GM23338 (cell line): ENCODE measurements around the gene DNAI1. TPM values are rescaled to one million over a fixed set of nuclear protein-coding genes. Genes with fewer than 3 reads are reported as not detected.

Source experiments
- ATAC-seq: fragments of 200-7000 bp; cut with Tn5 transposase; 3 replicates; pipeline ENCODE4 v1.9.1; 2020
- DNase-seq: peaks from one replicate; pipeline ENCODE4 v3.0.0-alpha.2; 2015; ENCODE audit warnings: low spot score
- H2AFZ ChIP-seq: fragments of 200-600 bp; sonication (generic); 2 replicates; pipeline ENCODE4 v1.8.0; 2016; ENCODE audit warnings: antibody characterized with exemption, mild to moderate bottlenecking, moderate library complexity
- H3F3A ChIP-seq: fragments of 200-600 bp; sonication (generic); replicated peaks from 2 replicates; pipeline ENCODE4 v1.8.0; 2017; ENCODE audit warnings: antibody characterized with exemption, mixed run types, low read depth
- H3K27ac ChIP-seq: fragments of 200-600 bp; sonication (generic); 2 replicates; pipeline ENCODE4 v1.6.1; 2016; ENCODE audit warnings: low read depth
- H3K27me3 ChIP-seq: fragments of 200-600 bp; sonication (generic); 2 replicates; pipeline ENCODE4 v1.8.0; 2016; ENCODE audit warnings: mild to moderate bottlenecking, mixed run types, moderate library complexity; ENCODE audit not compliant: insufficient read depth
- H3K36me3 ChIP-seq: fragments of 200-600 bp; sonication (generic); 2 replicates; pipeline ENCODE4 v1.8.0; 2016; ENCODE audit warnings: mild to moderate bottlenecking; ENCODE audit not compliant: insufficient read depth
- H3K4me1 ChIP-seq: fragments of 200-600 bp; sonication (generic); 2 replicates; pipeline ENCODE4 v1.8.0; 2016; ENCODE audit warnings: mild to moderate bottlenecking, moderate library complexity; ENCODE audit not compliant: insufficient read depth
- H3K4me2 ChIP-seq: fragments of 200-600 bp; sonication (generic); 2 replicates; pipeline ENCODE4 v1.7.1; 2017; ENCODE audit warnings: mixed run types
- H3K4me3 ChIP-seq: fragments of 200-600 bp; sonication (generic); 2 replicates; pipeline ENCODE4 v1.6.1; 2016; ENCODE audit warnings: mixed run types
- H3K79me2 ChIP-seq: fragments of 200-600 bp; sonication (generic); replicated peaks from 2 replicates; pipeline ENCODE4 v1.8.0; 2017; ENCODE audit warnings: mild to moderate bottlenecking; ENCODE audit not compliant: insufficient read depth
- H3K9me2 ChIP-seq: fragments of 200-600 bp; sonication (generic); 2 replicates; pipeline ENCODE4 v1.8.0; 2017; ENCODE audit not compliant: insufficient read depth
- H4K20me1 ChIP-seq: fragments of 200-600 bp; sonication (generic); replicated peaks from 2 replicates; pipeline ENCODE4 v1.8.0; 2017; ENCODE audit warnings: mild to moderate bottlenecking; ENCODE audit not compliant: insufficient read depth
- H3K27ac Mint-ChIP-seq: 2 replicates; pipeline ENCODE4 v1.8.0; 2020; ENCODE audit warnings: inconsistent platforms, mild to moderate bottlenecking, moderate library complexity, mixed read lengths
- H3K27me3 Mint-ChIP-seq: 3 replicates; pipeline ENCODE4 v1.8.0; 2022; ENCODE audit warnings: low read depth, mild to moderate bottlenecking, moderate library complexity, mixed read lengths, inconsistent platforms; ENCODE audit not compliant: insufficient read depth, poor library complexity
- H3K36me3 Mint-ChIP-seq: 3 replicates; pipeline ENCODE4 v1.8.0; 2021; ENCODE audit warnings: low read depth, mild to moderate bottlenecking, inconsistent platforms, moderate library complexity, mixed read lengths
- H3K4me1 Mint-ChIP-seq: 3 replicates; pipeline ENCODE4 v1.8.0; 2020; ENCODE audit warnings: mild to moderate bottlenecking, inconsistent platforms, mixed read lengths
- H3K4me3 Mint-ChIP-seq: 3 replicates; pipeline ENCODE4 v1.8.0; 2021; ENCODE audit warnings: moderate library complexity, mild to moderate bottlenecking, inconsistent platforms, mixed read lengths
- H3K9me3 Mint-ChIP-seq: 3 replicates; pipeline ENCODE4 v1.8.0; 2020; ENCODE audit warnings: moderate library complexity, mild to moderate bottlenecking, inconsistent platforms, mixed read lengths
- CREB1 ChIP-seq: fragments of 250-450 bp; sonication (Bioruptor Pico); IDR thresholded peaks from 2 replicates; pipeline ENCODE4 v1.5.0; 2020; ENCODE audit warnings: low read depth, mild to moderate bottlenecking, moderate library complexity
- EZH2phosphoT487 ChIP-seq: fragments of 200-600 bp; sonication (generic); IDR thresholded peaks from one replicate; pipeline ENCODE4 v1.8.1; 2018; ENCODE audit warnings: antibody characterized with exemption; ENCODE audit not compliant: unreplicated experiment
- NANOG ChIP-seq: IDR thresholded peaks from 2 replicates; pipeline ENCODE4 v1.6.1; 2016; ENCODE audit warnings: antibody characterized with exemption, borderline replicate concordance
- POLR2AphosphoS5 ChIP-seq: IDR thresholded peaks from 2 replicates; pipeline ENCODE4 v1.6.1; 2016; ENCODE audit warnings: antibody characterized with exemption, low read depth
- ZNF114 ChIP-seq: fragments of 250-450 bp; sonication (Bioruptor Pico); IDR thresholded peaks from 2 replicates; pipeline ENCODE4 v1.5.0; 2020; ENCODE audit warnings: mild to moderate bottlenecking, moderate library complexity
- ZNF331 ChIP-seq: fragments of 250-450 bp; sonication (Bioruptor Pico); IDR thresholded peaks from 2 replicates; pipeline ENCODE4 v1.5.0; 2020; ENCODE audit warnings: low read depth, mild to moderate bottlenecking, moderate library complexity
- polyA plus RNA-seq: library from polyadenylated mRNA; unstranded; fragments of >200 nt; fragmentation: Nextera tagmentation; extraction: Ambion mirVana; gene quantifications from 2 replicates; pipeline ENCODE4 v1.2.1, GENCODE V29; 2016
- total RNA-seq: library from RNA; depleted of rRNA; stranded (reverse); fragments of >200 nt; shearing (Covaris generic); gene quantifications from 2 replicates; pipeline ENCODE4 v1.2.3, GENCODE V29; 2014
- TF ChIP-seq, protein P1 (sequence below), 2 experiments: fragments of 200-600 bp in 1 of 2; sonication (generic) in 1 of 2; conservative IDR thresholded peaks; 2 replicates each; pipeline versions ENCODE4 v1.5.1 to v1.6.1; 2016 to 2017; ENCODE audit warnings: antibody characterized with exemption in 2 of 2, low read depth in 2 of 2, mild to moderate bottlenecking in 2 of 2, moderate library complexity in 1 of 2
- TF ChIP-seq, protein P2 (sequence below): fragments of 250-450 bp; sonication (Bioruptor Pico); IDR thresholded peaks from 2 replicates; pipeline ENCODE4 v1.5.0; 2020; ENCODE audit warnings: mild to moderate bottlenecking, moderate library complexity
- TF ChIP-seq, protein P3 (sequence below): IDR thresholded peaks from one replicate; pipeline ENCODE4 v1.6.1; 2018; ENCODE audit warnings: antibody characterized with exemption; ENCODE audit not compliant: unreplicated experiment
- TF ChIP-seq, protein P4 (sequence below): IDR thresholded peaks from 2 replicates; pipeline ENCODE4 v1.6.1; 2016; ENCODE audit warnings: antibody characterized with exemption

Gene DNAI1
- total and polyA plus RNA-seq, 2 experiments from 2014 or later = 1.0 to 1.1 TPM

DNA sequence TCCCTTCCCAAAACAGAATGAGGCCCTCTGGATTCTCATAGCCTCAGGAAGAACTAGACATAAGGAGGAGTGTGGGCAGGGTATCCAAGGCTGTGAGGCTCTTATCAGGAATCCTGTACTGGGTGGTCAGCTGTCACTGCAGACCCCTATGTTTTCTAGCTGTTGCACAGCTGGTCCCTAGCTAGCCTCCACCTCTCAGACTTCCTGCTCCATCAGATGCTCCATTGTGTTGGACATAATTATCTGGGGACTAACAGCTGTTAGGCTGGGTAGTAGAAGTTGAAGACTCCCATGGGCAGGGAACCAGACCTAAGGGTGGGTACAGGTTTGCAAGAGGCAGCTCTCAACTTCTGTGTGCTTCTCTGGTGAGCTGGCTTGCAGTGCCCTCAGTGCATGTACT lies 18.6 kb upstream of the DNAI1 start:
- Histone ChIP-seq H3K4me3 (no peak overlapping the region), H3F3A (no peaks in the 10 kb centered on the region), H3K27me3 (no peaks in the 10 kb centered on the region), H3K79me2 (no peaks in the 10 kb centered on the region), H3K9me2 (no peaks in the 10 kb centered on the region), H3K36me3 (no peaks in the 10 kb centered on the region), H3K27ac (no peak overlapping the region), H2AFZ (no peak overlapping the region), H4K20me1 (0 out of 2 replicates have a peak, but pooled peaks cover 6% of the 10 kb centered on the region), H3K4me1 (0 out of 2 replicates have a peak, but pooled peaks cover 5% of the 10 kb centered on the region), H3K4me2 (no peak overlapping the region)
- Mint-ChIP-seq H3K27me3 (peaks cover 2% of the 10 kb centered on the region), H3K36me3 (peaks cover 4% of the 10 kb centered on the region; the same call in 2 of the 3 replicates), H3K9me3 (no peaks in the 10 kb centered on the region; the same call in 2 of the 3 replicates), H3K4me1 (peaks cover 19% of the 10 kb centered on the region), H3K4me3 (no peak overlapping the region), H3K27ac (no peak overlapping the region)
- TF ChIP-seq CREB1 = no peak
- TF ChIP-seq ZNF114 (CRISPR knock-in tag) = no peak
- DNase-seq (no peak), ATAC-seq (no peak)

DNA sequence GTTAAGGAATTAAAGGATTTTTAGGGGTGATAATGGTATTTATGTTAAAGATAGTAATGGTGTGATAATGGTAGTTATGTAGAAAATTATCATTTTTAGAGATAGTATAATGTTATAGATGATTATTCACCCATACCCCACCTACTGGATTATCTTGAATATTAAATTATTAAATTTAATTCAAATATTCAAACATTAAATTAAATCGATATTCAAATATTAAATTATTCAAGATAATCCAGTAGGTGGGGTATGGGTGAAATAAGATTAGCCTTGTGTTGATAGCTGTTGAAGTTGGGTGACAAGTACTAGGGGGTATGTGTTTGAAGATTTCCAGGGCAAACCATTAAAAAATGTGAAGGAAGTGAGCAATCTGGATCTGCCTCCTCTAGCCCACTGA lies 15.8 kb upstream of the DNAI1 start:
- peaks cover 4% of the 10 kb centered on the region; the same call in 1 of the 3 replicates for H3K36me3 Mint-ChIP-seq
- ATAC-seq (no peak), DNase-seq (no peak)
- H3K4me1 Mint-ChIP-seq = peaks cover 15% of the 10 kb centered on the region
- Histone ChIP-seq H4K20me1 (peaks cover 8% of the 10 kb centered on the region; the same call in 1 of the 2 replicates), H2AFZ (no peak overlapping the region), H3K9me2 (no peaks in the 10 kb centered on the region), H3K27me3 (no peaks in the 10 kb centered on the region), H3K36me3 (no peaks in the 10 kb centered on the region), H3K79me2 (no peaks in the 10 kb centered on the region), H3K4me1 (0 out of 2 replicates have a peak, but pooled peaks cover 5% of the 10 kb centered on the region), H3K4me2 (no peak overlapping the region), H3F3A (no peaks in the 10 kb centered on the region), H3K4me3 (no peak overlapping the region), H3K27ac (no peak overlapping the region)
- H3K4me3 Mint-ChIP-seq = no peak overlapping the region
- no peak overlapping the region for H3K27ac Mint-ChIP-seq
- H3K9me3 Mint-ChIP-seq = no peaks in the 10 kb centered on the region
- peaks cover 2% of the 10 kb centered on the region for H3K27me3 Mint-ChIP-seq
- TF ChIP-seq POLR2AphosphoS5 (no peak), NANOG (no peak), EZH2phosphoT487 (no peak), ZNF331 (CRISPR knock-in tag) (no peak)
- TF ChIP-seq, protein P1, sequence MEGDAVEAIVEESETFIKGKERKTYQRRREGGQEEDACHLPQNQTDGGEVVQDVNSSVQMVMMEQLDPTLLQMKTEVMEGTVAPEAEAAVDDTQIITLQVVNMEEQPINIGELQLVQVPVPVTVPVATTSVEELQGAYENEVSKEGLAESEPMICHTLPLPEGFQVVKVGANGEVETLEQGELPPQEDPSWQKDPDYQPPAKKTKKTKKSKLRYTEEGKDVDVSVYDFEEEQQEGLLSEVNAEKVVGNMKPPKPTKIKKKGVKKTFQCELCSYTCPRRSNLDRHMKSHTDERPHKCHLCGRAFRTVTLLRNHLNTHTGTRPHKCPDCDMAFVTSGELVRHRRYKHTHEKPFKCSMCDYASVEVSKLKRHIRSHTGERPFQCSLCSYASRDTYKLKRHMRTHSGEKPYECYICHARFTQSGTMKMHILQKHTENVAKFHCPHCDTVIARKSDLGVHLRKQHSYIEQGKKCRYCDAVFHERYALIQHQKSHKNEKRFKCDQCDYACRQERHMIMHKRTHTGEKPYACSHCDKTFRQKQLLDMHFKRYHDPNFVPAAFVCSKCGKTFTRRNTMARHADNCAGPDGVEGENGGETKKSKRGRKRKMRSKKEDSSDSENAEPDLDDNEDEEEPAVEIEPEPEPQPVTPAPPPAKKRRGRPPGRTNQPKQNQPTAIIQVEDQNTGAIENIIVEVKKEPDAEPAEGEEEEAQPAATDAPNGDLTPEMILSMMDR (conservative IDR thresholded peaks at IDR 0.05; ENCODE audit: low read depth in 2 of 2) = no peak
- TF ChIP-seq, protein P2, sequence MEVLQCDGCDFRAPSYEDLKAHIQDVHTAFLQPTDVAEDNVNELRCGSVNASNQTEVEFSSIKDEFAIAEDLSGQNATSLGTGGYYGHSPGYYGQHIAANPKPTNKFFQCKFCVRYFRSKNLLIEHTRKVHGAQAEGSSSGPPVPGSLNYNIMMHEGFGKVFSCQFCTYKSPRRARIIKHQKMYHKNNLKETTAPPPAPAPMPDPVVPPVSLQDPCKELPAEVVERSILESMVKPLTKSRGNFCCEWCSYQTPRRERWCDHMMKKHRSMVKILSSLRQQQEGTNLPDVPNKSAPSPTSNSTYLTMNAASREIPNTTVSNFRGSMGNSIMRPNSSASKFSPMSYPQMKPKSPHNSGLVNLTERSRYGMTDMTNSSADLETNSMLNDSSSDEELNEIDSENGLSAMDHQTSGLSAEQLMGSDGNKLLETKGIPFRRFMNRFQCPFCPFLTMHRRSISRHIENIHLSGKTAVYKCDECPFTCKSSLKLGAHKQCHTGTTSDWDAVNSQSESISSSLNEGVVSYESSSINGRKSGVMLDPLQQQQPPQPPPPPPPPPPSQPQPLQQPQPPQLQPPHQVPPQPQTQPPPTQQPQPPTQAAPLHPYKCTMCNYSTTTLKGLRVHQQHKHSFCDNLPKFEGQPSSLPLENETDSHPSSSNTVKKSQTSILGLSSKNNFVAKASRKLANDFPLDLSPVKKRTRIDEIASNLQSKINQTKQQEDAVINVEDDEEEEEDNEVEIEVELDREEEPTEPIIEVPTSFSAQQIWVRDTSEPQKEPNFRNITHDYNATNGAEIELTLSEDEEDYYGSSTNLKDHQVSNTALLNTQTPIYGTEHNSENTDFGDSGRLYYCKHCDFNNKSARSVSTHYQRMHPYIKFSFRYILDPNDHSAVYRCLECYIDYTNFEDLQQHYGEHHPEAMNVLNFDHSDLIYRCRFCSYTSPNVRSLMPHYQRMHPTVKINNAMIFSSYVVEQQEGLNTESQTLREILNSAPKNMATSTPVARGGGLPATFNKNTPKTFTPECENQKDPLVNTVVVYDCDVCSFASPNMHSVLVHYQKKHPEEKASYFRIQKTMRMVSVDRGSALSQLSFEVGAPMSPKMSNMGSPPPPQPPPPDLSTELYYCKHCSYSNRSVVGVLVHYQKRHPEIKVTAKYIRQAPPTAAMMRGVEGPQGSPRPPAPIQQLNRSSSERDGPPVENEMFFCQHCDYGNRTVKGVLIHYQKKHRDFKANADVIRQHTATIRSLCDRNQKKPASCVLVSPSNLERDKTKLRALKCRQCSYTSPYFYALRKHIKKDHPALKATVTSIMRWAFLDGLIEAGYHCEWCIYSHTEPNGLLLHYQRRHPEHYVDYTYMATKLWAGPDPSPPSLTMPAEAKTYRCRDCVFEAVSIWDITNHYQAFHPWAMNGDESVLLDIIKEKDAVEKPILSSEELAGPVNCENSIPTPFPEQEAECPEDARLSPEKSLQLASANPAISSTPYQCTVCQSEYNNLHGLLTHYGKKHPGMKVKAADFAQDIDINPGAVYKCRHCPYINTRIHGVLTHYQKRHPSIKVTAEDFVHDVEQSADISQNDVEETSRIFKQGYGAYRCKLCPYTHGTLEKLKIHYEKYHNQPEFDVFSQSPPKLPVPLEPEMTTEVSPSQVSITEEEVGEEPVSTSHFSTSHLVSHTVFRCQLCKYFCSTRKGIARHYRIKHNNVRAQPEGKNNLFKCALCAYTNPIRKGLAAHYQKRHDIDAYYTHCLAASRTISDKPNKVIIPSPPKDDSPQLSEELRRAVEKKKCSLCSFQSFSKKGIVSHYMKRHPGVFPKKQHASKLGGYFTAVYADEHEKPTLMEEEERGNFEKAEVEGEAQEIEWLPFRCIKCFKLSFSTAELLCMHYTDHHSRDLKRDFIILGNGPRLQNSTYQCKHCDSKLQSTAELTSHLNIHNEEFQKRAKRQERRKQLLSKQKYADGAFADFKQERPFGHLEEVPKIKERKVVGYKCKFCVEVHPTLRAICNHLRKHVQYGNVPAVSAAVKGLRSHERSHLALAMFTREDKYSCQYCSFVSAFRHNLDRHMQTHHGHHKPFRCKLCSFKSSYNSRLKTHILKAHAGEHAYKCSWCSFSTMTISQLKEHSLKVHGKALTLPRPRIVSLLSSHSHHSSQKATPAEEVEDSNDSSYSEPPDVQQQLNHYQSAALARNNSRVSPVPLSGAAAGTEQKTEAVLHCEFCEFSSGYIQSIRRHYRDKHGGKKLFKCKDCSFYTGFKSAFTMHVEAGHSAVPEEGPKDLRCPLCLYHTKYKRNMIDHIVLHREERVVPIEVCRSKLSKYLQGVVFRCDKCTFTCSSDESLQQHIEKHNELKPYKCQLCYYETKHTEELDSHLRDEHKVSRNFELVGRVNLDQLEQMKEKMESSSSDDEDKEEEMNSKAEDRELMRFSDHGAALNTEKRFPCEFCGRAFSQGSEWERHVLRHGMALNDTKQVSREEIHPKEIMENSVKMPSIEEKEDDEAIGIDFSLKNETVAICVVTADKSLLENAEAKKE (CRISPR knock-in tag) = no peak
- TF ChIP-seq, protein P3, sequence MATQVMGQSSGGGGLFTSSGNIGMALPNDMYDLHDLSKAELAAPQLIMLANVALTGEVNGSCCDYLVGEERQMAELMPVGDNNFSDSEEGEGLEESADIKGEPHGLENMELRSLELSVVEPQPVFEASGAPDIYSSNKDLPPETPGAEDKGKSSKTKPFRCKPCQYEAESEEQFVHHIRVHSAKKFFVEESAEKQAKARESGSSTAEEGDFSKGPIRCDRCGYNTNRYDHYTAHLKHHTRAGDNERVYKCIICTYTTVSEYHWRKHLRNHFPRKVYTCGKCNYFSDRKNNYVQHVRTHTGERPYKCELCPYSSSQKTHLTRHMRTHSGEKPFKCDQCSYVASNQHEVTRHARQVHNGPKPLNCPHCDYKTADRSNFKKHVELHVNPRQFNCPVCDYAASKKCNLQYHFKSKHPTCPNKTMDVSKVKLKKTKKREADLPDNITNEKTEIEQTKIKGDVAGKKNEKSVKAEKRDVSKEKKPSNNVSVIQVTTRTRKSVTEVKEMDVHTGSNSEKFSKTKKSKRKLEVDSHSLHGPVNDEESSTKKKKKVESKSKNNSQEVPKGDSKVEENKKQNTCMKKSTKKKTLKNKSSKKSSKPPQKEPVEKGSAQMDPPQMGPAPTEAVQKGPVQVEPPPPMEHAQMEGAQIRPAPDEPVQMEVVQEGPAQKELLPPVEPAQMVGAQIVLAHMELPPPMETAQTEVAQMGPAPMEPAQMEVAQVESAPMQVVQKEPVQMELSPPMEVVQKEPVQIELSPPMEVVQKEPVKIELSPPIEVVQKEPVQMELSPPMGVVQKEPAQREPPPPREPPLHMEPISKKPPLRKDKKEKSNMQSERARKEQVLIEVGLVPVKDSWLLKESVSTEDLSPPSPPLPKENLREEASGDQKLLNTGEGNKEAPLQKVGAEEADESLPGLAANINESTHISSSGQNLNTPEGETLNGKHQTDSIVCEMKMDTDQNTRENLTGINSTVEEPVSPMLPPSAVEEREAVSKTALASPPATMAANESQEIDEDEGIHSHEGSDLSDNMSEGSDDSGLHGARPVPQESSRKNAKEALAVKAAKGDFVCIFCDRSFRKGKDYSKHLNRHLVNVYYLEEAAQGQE = no peak
- TF ChIP-seq, protein P4, sequence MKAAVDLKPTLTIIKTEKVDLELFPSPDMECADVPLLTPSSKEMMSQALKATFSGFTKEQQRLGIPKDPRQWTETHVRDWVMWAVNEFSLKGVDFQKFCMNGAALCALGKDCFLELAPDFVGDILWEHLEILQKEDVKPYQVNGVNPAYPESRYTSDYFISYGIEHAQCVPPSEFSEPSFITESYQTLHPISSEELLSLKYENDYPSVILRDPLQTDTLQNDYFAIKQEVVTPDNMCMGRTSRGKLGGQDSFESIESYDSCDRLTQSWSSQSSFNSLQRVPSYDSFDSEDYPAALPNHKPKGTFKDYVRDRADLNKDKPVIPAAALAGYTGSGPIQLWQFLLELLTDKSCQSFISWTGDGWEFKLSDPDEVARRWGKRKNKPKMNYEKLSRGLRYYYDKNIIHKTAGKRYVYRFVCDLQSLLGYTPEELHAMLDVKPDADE = no peak
